Activated CD4-positive, alpha-beta memory T cell treated with anti-CD3 and anti-CD28 coated beads, Interleukin-2, amount 10 ng/mL, durations not matched to agents 7 days and 5 days (primary cell): ENCODE measurements around the gene ERF. TPM values are rescaled to one million over a fixed set of nuclear protein-coding genes. Genes with fewer than 3 reads are reported as not detected.

Experiments used
- CTCF ChIA-PET: fragments of 350-600 bp; sonication (Branson Sonifier 250); formaldehyde crosslinking; loops from one replicate; lab custom pipeline; 2021; ENCODE audit warnings: antibody characterized with exemption, inconsistent platforms; lab: Charles Lee
- POLR2A ChIA-PET: fragments of 350-600 bp; sonication (Branson Sonifier 250); formaldehyde crosslinking; loops from one replicate; lab custom pipeline; 2021; ENCODE audit warnings: antibody characterized with exemption; lab: Charles Lee
- DNase-seq: peaks from one replicate; pipeline ENCODE4 v3.0.0-alpha.2; 2020
- H3K27ac Mint-ChIP-seq: one replicate; pipeline ENCODE4 v1.8.0; 2021; ENCODE audit warnings: mild to moderate bottlenecking, mixed read lengths
- H3K27me3 Mint-ChIP-seq: one replicate; pipeline ENCODE4 v1.8.0; 2021; ENCODE audit warnings: mixed read lengths
- H3K36me3 Mint-ChIP-seq: one replicate; pipeline ENCODE4 v1.8.0; 2021; ENCODE audit warnings: low read depth, mixed read lengths
- H3K4me1 Mint-ChIP-seq: one replicate; pipeline ENCODE4 v1.8.0; 2021; ENCODE audit warnings: mixed read lengths
- H3K4me3 Mint-ChIP-seq: one replicate; pipeline ENCODE4 v1.8.0; 2021; ENCODE audit warnings: mild to moderate bottlenecking, mixed read lengths
- H3K9me3 Mint-ChIP-seq: one replicate; pipeline ENCODE4 v1.8.0; 2021; ENCODE audit warnings: mixed read lengths
- total RNA-seq, 2 experiments: library from RNA; stranded (reverse); gene quantifications; one replicate each; pipeline ENCODE4 v1.2.3, GENCODE V29; 2021

ERF gene
- total RNA-seq, 2 experiments from 2014 or later: 46.9 to 52.6 TPM

GRCh38 chr19:42249149-42249750, 5.7 kb downstream of the ERF start:
- Mint-ChIP-seq H3K4me1 (peaks cover 50% of the 10 kb centered on the region), H3K9me3 (no peaks in the 10 kb centered on the region), H3K27ac (no peak overlapping the region), H3K27me3 (no peaks in the 10 kb centered on the region), H3K4me3 (no peak overlapping the region), H3K36me3 (peaks cover 4% of the 10 kb centered on the region)
- POLR2A ChIA-PET: no interaction called here
- CTCF ChIA-PET: no interaction called here
- DNase-seq: no peak

- H3K36me3 Mint-ChIP-seq: peaks cover 4% of the 10 kb centered on the region
- no peaks in the 10 kb centered on the region for H3K27me3 Mint-ChIP-seq
- CTCF ChIA-PET: interaction anchor here (1.5 kb wide), 1 partner anchor 31 kb away, joined by 7 read pairs; no protein-coding TSS in a partner anchor
- no peak for DNase-seq
- peaks cover 51% of the 10 kb centered on the region for H3K4me1 Mint-ChIP-seq
- POLR2A ChIA-PET: interaction anchor here (8.3 kb wide), 1 partner anchor 30 kb away, joined by 106 read pairs; no protein-coding TSS in a partner anchor
- H3K4me3 Mint-ChIP-seq: no peak overlapping the region
- H3K9me3 Mint-ChIP-seq: no peaks in the 10 kb centered on the region
- no peak overlapping the region for H3K27ac Mint-ChIP-seq
These were observed 6.4 kb downstream of the ERF start for GRCh38 chr19:42248270-42249148.

DNA sequence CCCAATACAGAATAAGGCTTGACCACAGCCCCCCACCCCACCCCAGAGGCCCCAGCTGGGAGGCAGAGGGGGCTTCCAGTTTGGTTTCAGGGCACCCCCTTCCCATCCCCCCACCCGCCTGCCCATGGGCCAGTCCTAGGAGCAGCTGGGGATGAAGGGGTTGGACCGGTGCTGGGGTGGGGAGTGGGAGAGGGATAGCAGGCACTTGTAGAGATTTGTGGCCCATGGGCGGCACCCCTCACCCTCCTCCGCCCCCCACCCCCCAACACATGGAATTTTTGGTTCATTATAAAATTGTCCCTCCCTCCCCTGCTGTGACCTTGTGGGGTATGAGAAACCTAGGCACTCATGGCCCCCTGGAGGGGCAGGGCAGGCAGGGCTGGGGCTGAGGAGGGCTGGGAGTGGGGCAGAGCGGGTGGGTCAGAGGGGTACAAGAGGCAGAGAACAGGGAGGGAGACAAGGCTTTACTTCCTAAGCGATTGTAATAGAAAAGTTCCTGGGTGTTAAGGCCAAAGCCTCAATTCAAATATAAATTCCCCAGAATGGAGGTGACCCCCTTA, 7.2 kb downstream of the ERF start:
- no peaks in the 10 kb centered on the region for H3K36me3 Mint-ChIP-seq
- H3K27ac Mint-ChIP-seq: no peak overlapping the region
- CTCF ChIA-PET: interaction anchor here (1.5 kb wide), 1 partner anchor 32 kb away, joined by 7 read pairs; no protein-coding TSS in a partner anchor
- H3K4me1 Mint-ChIP-seq: peaks cover 50% of the 10 kb centered on the region
- no peaks in the 10 kb centered on the region for H3K9me3 Mint-ChIP-seq
- H3K27me3 Mint-ChIP-seq: no peaks in the 10 kb centered on the region
- DNase-seq: no peak
- no peak overlapping the region for H3K4me3 Mint-ChIP-seq
- POLR2A ChIA-PET: interaction anchor here (0.8 to 8.3 kb wide), 4 partner anchors 8 to 52 kb away, joined by 3 to 106 read pairs (median 3); partner anchors contain the start of gene ERF

GRCh38 chr19:42246922-42247639, 7.8 kb downstream of the ERF start:
- Mint-ChIP-seq H3K9me3 (no peaks in the 10 kb centered on the region), H3K27me3 (no peaks in the 10 kb centered on the region), H3K4me3 (no peak overlapping the region), H3K36me3 (no peaks in the 10 kb centered on the region), H3K27ac (peak overlapping the region; percentile 45), H3K4me1 (peaks cover 46% of the 10 kb centered on the region)
- DNase-seq: no peak
- ChIA-PET CTCF (interaction anchor here (1.2 to 5.9 kb wide), 4 partner anchors 23 to 115 kb away, joined by 4 to 39 read pairs (median 6); partner anchors contain the start of genes POU2F2 and ZNF526), POLR2A (interaction anchor here (0.7 to 8.3 kb wide), 6 partner anchors 8 to 53 kb away, joined by 3 to 106 read pairs (median 3); partner anchors contain the start of gene ERF)

DNA sequence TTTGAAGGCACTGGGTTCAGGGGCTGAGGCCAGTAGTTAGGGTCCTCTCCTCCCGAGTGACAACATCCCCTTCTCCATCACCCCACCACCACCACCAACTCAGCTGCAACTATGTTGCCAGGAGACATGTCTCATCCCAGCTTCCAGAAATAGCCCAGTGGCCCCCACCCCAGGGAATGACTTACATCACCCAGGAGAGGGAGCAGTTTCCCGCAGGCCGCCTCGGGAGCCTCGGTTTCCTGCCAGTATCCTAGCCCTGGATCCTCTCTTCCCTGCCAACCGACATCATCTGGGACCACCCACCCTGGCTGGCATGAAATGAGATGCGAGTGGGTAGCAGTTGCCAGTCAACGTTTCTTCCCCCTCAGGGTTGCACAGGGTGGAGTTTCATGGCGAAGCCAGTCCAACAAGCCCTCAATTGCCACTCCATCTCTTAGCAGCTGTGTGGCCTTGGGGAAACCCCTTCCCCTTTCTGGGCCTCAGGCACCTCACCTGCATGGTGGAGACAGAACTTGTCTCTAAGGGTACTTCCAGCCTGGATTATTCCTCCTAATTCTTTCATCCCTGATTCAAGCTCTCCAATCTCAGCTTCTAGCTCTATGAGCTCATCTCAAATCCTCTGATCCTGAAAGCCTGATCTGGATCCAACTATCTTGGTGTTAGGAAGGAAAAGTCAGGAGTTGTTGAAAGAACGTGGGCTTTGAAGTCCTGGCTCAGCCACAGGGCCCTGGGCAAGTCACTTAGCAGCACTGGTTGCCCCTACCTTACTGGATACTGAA, 8.6 kb downstream of the ERF start:
- no peaks in the 10 kb centered on the region for H3K27me3 Mint-ChIP-seq
- no peaks in the 10 kb centered on the region for H3K9me3 Mint-ChIP-seq
- H3K36me3 Mint-ChIP-seq: no peaks in the 10 kb centered on the region
- H3K27ac Mint-ChIP-seq: peak overlapping the region; percentile 16
- peaks cover 43% of the 10 kb centered on the region for H3K4me1 Mint-ChIP-seq
- no peak for DNase-seq
- H3K4me3 Mint-ChIP-seq: no peak overlapping the region
- ChIA-PET CTCF (interaction anchor here (0.9 to 6.6 kb wide), 8 partner anchors 24 to 174 kb away, joined by 3 to 64 read pairs (median 6); partner anchors contain the start of genes POU2F2 and ZNF526), POLR2A (interaction anchor here (0.7 to 8.3 kb wide), 5 partner anchors 9 to 45 kb away, joined by 3 to 106 read pairs (median 3); partner anchors contain the start of gene ERF)

DNA sequence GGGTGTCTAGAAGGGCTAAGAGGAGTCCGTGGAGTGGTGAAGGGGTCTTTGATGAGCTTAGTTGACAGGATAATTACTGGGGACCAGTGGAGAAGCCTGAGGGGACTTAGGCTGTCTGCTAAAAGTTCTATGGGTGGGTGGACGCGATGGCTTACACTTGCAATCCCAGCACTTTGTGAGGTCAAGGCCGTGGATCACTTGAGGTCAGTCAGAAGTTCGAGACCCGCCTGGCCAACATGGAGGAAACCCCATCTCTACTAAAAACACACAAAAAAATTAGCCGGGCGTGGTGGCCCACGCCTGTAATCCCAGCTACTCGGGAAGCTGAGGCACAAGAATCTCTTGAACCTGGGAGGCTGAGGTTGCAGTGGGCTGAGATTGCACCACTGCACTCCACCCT, 9.7 kb downstream of the ERF start:
- DNase-seq: no peak
- CTCF ChIA-PET: interaction anchor here (0.6 to 6.6 kb wide), 11 partner anchors 8 to 210 kb away, joined by 3 to 64 read pairs (median 3); partner anchors contain the start of genes POU2F2 and ZNF526
- no peaks in the 10 kb centered on the region for H3K27me3 Mint-ChIP-seq
- H3K4me3 Mint-ChIP-seq: peak overlapping the region; percentile 83
- peaks cover 5% of the 10 kb centered on the region for H3K36me3 Mint-ChIP-seq
- no peaks in the 10 kb centered on the region for H3K9me3 Mint-ChIP-seq
- POLR2A ChIA-PET: interaction anchor here (1.3 to 8.3 kb wide), 8 partner anchors 8 to 113 kb away, joined by 4 to 106 read pairs (median 15); partner anchors contain the start of genes CIC, ERF and POU2F2
- peak overlapping the region; percentile 90 for H3K27ac Mint-ChIP-seq
- H3K4me1 Mint-ChIP-seq: peaks cover 45% of the 10 kb centered on the region

DNA sequence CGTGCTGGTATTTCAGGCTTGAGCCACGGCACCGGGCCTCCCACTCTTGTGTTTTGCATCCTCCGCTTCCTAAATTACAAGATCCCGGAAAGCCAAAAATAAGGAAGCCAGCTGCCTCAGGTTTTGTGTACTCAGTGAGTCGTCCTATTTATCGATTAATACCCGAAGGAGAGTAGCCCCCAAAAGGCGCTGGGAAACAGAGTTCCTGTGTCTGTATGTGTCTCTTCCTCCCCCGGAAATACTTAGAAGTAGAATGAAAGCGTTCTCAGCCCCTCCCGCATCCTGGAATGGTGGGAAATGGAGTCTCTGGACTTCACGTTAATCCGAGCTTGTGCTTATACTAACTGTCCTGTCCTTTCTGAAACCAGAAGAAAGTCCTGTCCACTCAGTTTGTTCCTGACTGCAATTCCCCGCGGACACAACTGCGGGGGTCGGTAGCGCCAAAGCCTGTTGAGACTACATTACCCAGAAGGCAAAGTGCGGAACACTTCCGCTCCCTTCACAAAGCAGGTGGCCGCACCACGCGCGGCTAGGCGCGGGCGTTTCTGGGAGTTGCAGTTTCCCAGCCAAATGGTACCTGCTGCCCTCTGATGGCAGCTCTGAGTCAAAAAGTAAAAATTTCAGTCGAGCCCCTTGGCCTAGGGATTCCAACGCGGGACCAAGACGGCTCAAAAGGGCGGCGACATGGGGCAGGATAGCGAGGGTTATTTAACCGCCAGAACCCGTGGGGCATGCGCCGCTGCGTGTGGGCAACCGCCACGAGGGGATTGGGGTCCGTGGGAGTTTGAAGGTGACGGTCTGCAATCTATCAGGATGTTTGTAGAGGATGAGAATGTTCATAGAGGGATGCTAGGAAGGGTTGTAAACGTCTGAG, 10.3 kb downstream of the ERF start:
- H3K27me3 Mint-ChIP-seq: no peaks in the 10 kb centered on the region
- no peaks in the 10 kb centered on the region for H3K9me3 Mint-ChIP-seq
- H3K4me1 Mint-ChIP-seq: peaks cover 49% of the 10 kb centered on the region
- DNase-seq: peak; percentile 95
- peak overlapping the region; percentile 90 for H3K27ac Mint-ChIP-seq
- CTCF ChIA-PET: interaction anchor here (0.5 to 6.6 kb wide), 15 partner anchors 9 to 1120 kb away, joined by 3 to 64 read pairs (median 4); partner anchors contain the start of genes POU2F2 and ZNF526
- peaks cover 11% of the 10 kb centered on the region for H3K36me3 Mint-ChIP-seq
- peak overlapping the region; percentile 83 for H3K4me3 Mint-ChIP-seq
- POLR2A ChIA-PET: interaction anchor here (0.7 to 8.3 kb wide), 10 partner anchors 9 to 112 kb away, joined by 3 to 106 read pairs (median 8); partner anchors contain the start of genes CIC, ERF, POU2F2 and ZNF526

DNA sequence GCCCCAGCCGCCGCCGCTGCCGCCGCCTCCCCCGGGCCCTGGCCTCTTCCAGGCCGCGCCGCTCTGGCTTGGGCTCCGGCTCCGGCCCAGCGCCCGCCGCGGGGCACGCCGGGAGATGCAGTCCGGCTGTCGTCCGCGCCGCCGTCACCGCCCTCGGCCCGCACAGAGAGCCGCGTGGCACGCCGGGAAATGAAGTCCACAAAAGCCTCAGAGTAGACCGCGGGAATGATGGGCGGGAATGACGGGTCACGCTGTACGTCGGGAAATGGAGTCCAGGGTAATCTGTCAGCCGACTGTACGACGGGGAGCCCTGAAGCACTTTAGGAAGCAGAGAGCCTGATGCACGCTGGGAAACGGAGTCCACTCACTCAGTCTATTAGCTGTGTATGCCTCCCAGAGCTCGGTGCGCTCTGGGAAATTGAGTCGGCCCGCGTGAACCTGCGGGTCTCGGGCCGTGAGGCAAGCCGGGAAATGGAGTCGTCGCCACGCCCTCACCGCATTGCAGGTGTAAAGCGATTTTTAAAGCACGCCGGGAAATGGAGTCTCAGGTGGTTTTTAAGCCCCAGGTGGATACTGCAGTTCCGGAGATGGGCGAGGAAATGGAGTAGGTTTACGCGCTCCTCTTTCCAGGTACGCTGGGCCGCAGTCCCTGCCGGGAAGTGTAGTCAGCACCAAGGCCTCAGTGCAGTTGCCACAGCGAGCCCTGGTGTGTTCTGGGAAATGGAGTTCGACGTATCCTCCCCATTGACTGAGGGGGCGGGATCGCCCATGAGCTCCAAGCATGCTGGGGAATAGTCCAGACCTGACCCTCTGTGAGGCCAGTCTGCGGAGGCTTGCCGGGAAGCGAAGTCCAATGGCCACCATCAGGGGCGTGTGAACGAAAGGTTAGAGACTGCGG, 12.2 kb downstream of the ERF start, which contains the start of gene GSK3A:
GSK3A (minus strand) TSS at position 91 of the 898 bp plus-strand sequence. CDS start 137 bp downstream, outside the sequence.
- DNase-seq: peak; percentile 97
- ChIA-PET CTCF (interaction anchor here (0.7 to 6.6 kb wide), 20 partner anchors 9 to 134 kb away, joined by 3 to 64 read pairs (median 6); partner anchors contain the start of genes POU2F2 and ZNF526), POLR2A (interaction anchor here (0.9 to 8.3 kb wide), 25 partner anchors 8 to 176 kb away, joined by 3 to 106 read pairs (median 4); partner anchors contain the start of genes CIC, ERF, POU2F2 and ZNF526)
- peak within 1 kb of the TSS; percentile 90 for H3K27ac Mint-ChIP-seq
- H3K27me3 Mint-ChIP-seq: no peaks in the 10 kb centered on the region
- peaks cover 19% of the 10 kb centered on the region for H3K36me3 Mint-ChIP-seq
- H3K9me3 Mint-ChIP-seq: no peaks in the 10 kb centered on the region
- peak within 1 kb of the TSS; percentile 85 for H3K4me3 Mint-ChIP-seq
- H3K4me1 Mint-ChIP-seq: peaks cover 55% of the 10 kb centered on the region

- Mint-ChIP-seq H3K4me3 (peak overlapping the region; percentile 85), H3K9me3 (no peaks in the 10 kb centered on the region), H3K27me3 (no peaks in the 10 kb centered on the region), H3K36me3 (peaks cover 19% of the 10 kb centered on the region), H3K27ac (peak overlapping the region; percentile 78), H3K4me1 (peaks cover 55% of the 10 kb centered on the region)
- DNase-seq: no peak
- CTCF ChIA-PET: interaction anchor here (1.0 to 6.6 kb wide), 19 partner anchors 8 to 133 kb away, joined by 3 to 64 read pairs (median 4); partner anchors contain the start of genes POU2F2 and ZNF526
- POLR2A ChIA-PET: interaction anchor here (0.9 to 8.3 kb wide), 21 partner anchors 9 to 175 kb away, joined by 3 to 106 read pairs (median 4); partner anchors contain the start of genes CIC, ERF, POU2F2 and ZNF526
These were observed 12.8 kb downstream of the ERF start for GRCh38 chr19:42242069-42242511.
